Keratinocyte (primary cell): Measurements from ENCODE around the gene HIP1. TPM values are rescaled to one million over a fixed set of nuclear protein-coding genes. Genes with fewer than 3 reads are reported as not detected.

ENCODE experiments used
- DNase-seq: peaks from one replicate; pipeline ENCODE4 v3.0.0-alpha.2; 2011; ENCODE audit warnings: low read depth, missing footprints, low spot score
- FAIRE-seq: peaks from 2 replicates; lab custom pipeline; 2011; peaks lifted over from hg19 to GRCh38; lab: Jason Lieb, UNC
- H2AFZ ChIP-seq: 2 replicates; pipeline ENCODE4 v1.6.0; 2012; ENCODE audit warnings: low read length, control low read depth, inconsistent platforms; ENCODE audit not compliant: control insufficient read depth
- H3K27ac ChIP-seq: 2 replicates; pipeline ENCODE4 v1.5.1; 2011; ENCODE audit warnings: low read length; ENCODE audit not compliant: control insufficient read depth, insufficient read depth
- H3K27me3 ChIP-seq: 3 replicates; pipeline ENCODE4 v1.6.0; 2011; ENCODE audit warnings: low read length; ENCODE audit not compliant: control insufficient read depth, insufficient read depth; ENCODE audit errors: extremely low read depth
- H3K36me3 ChIP-seq, 2 experiments: 2 replicates in 1 of 2; 3 replicates in 1 of 2; pipeline ENCODE4 v1.5.1; 2011; ENCODE audit warnings: low read length in 2 of 2, mild to moderate bottlenecking in 1 of 2; ENCODE audit not compliant: control insufficient read depth in 2 of 2, insufficient read depth in 2 of 2; ENCODE audit errors: extremely low read depth in 1 of 2
- H3K4me1 ChIP-seq: 3 replicates; pipeline ENCODE4 v1.5.1; 2011; ENCODE audit warnings: low read length; ENCODE audit not compliant: control insufficient read depth, insufficient read depth; ENCODE audit errors: extremely low read depth
- H3K4me2 ChIP-seq: 3 replicates; pipeline ENCODE4 v1.6.0; 2011; ENCODE audit warnings: low read depth, low read length; ENCODE audit not compliant: control insufficient read depth, insufficient read depth; ENCODE audit errors: extremely low read depth
- H3K4me3 ChIP-seq, 3 experiments: fragments of 200-600 bp in 1 of 3; sonication (generic) in 1 of 3; 2 replicates in 2 of 3; 3 replicates in 1 of 3; pipeline ENCODE4 v1.5.1; 2011 to 2016; ENCODE audit warnings: low read length in 3 of 3, mild to moderate bottlenecking in 3 of 3, control low read depth in 2 of 3, inconsistent platforms in 1 of 3, low read depth in 1 of 3, mixed read lengths in 1 of 3, mixed run types in 1 of 3, moderate library complexity in 1 of 3; ENCODE audit not compliant: control insufficient read depth in 2 of 3, insufficient read depth in 2 of 3; ENCODE audit errors: extremely low read depth in 1 of 3
- H3K79me2 ChIP-seq: 2 replicates; pipeline ENCODE4 v1.6.0; 2012; ENCODE audit warnings: low read length; ENCODE audit not compliant: control insufficient read depth, insufficient read depth
- H3K9ac ChIP-seq: 3 replicates; pipeline ENCODE4 v1.6.0; 2011; ENCODE audit warnings: low read length; ENCODE audit not compliant: control insufficient read depth, insufficient read depth; ENCODE audit errors: extremely low read depth
- H3K9me1 ChIP-seq: 3 replicates; pipeline ENCODE4 v1.6.0; 2011; ENCODE audit warnings: low read length; ENCODE audit not compliant: control insufficient read depth, insufficient read depth; ENCODE audit errors: extremely low read depth
- H3K9me3 ChIP-seq: 2 replicates; pipeline ENCODE4 v1.5.1; 2012; ENCODE audit warnings: low read depth, low read length; ENCODE audit not compliant: control insufficient read depth
- H4K20me1 ChIP-seq: 3 replicates; pipeline ENCODE4 v1.6.0; 2011; ENCODE audit warnings: low read length; ENCODE audit not compliant: control insufficient read depth, insufficient read depth; ENCODE audit errors: extremely low read depth
- CTCF ChIP-seq, 3 experiments: IDR thresholded peaks in 1 of 3; conservative IDR thresholded peaks in 1 of 3; optimal IDR thresholded peaks in 1 of 3; 2 replicates in 2 of 3; 3 replicates in 1 of 3; pipeline versions ENCODE3 to v1.5.1; 2011; ENCODE audit warnings: low read length in 3 of 3, mild to moderate bottlenecking in 3 of 3, moderate library complexity in 2 of 3, control low read depth in 1 of 3, inconsistent platforms in 1 of 3; ENCODE audit not compliant: insufficient read depth in 2 of 3; ENCODE audit errors: extremely low read depth in 1 of 3
- EZH2 ChIP-seq: IDR thresholded peaks from one replicate; pipeline ENCODE4 v1.6.1; 2012; ENCODE audit warnings: inconsistent platforms, mild to moderate bottlenecking, low read length, moderate library complexity
- dilution Hi-C: fragments of 300-500 bp; cut with MboI; formaldehyde crosslinking; loops from one replicate; pipeline ENCODE4 v1.7.0; 2020; ENCODE audit warnings: low sequenced_read_pairs; ENCODE audit not compliant: extremely low pct_ligation_motif_present
- polyA plus RNA-seq, 5 experiments: library from polyadenylated mRNA; depleted of rRNA in 3 of 5; stranded (reverse) in 3 of 5; stranded (forward) in 1 of 5; unstranded in 1 of 5; fragments of >200 nt; gene quantifications; 1 replicate in 1 of 5; 2 replicates in 3 of 5; 3 replicates in 1 of 5; pipeline versions ENCODE4 v1.2.1 to v1.2.3, GENCODE V29; 2011 to 2012; ENCODE audit warnings: missing spikeins in 2 of 5, low read depth in 1 of 5, low replicate concordance in 1 of 5

Gene HIP1
- polyA plus RNA-seq, 1 donor (not counting 4 experiments of a cell fraction or from before 2014, with no cell fraction given) = 5.0 TPM

DNA sequence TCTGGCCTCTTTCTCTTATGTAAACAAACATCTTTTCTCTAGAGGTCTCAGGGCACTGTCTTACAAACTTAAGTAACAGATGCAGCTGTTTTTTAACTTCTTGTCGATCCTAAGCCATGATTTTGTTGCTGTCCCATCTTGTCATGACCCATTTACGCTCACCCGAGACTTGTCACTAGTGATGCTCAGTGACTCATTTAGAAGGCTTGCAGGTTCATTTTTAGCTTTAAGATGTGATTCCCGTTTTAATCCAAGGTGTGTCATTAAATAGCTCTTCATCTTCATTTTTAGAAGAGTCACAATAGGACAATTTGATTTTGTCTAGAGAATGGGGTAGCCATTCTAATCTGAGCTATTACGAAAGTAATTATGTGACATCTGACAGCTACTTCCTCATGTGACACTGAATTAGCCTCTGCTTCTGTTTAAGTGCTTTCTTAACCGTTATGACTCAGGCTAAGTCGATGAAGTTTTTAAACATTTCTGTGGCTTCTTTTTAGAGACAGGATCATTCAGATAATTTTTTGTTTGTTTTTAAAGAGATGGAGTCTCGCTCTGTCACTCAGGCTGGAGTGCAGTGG lies 203.9 kb downstream of the HIP1 start:
- no peak for DNase-seq
- no peaks in the 10 kb centered on the region for H3K36me3 ChIP-seq
- H3K9me3 ChIP-seq = no peaks in the 10 kb centered on the region
- H3K9ac ChIP-seq = no peak overlapping the region
- no peaks in the 10 kb centered on the region for H3K4me1 ChIP-seq
- dilution Hi-C loops = no loop called here
- TF ChIP-seq EZH2 = no peak
- TF ChIP-seq CTCF (optimal IDR thresholded peaks at IDR 0.05 in 1 of 3, IDR thresholded peaks at IDR 0.05 in 1 of 3, conservative IDR thresholded peaks at IDR 0.05 in 1 of 3; ENCODE audit: extremely low read depth in 1 of 3, insufficient read depth in 2 of 3, low read length in 3 of 3) = no peak
- no peaks in the 10 kb centered on the region for H3K79me2 ChIP-seq
- no peak overlapping the region for H2AFZ ChIP-seq
- no peaks in the 10 kb centered on the region for H3K27me3 ChIP-seq
- H3K4me2 ChIP-seq = no peak overlapping the region
- no peak overlapping the region for H3K4me3 ChIP-seq
- no peaks in the 10 kb centered on the region for H4K20me1 ChIP-seq
- H3K9me1 ChIP-seq = no peaks in the 10 kb centered on the region
- no peak for FAIRE-seq
- H3K27ac ChIP-seq = no peak overlapping the region

DNA sequence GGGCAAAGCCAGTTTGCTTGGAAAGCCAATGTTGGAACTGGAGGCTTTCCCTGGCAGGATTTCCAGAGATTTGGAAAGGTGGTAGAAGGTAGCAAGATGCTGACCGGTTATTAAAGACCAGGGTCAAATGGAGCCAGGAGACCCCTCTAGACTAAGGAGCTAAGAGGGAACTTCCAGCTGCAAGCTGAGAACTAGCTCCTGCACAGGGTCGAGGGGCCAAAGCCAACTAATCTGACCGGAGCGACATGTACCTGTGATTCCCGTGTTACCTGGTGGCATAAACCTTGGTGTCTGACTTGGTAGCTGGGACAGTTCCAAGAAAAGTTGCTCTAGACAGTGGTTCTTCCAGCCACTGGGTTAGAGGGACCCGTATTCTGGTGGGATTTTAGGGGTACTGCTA lies 204.8 kb downstream of the HIP1 start:
- H3K4me1 ChIP-seq = no peaks in the 10 kb centered on the region
- TF ChIP-seq EZH2 = no peak
- no peak overlapping the region for H3K4me2 ChIP-seq
- H3K79me2 ChIP-seq = no peaks in the 10 kb centered on the region
- dilution Hi-C loops = no loop called here
- no peak overlapping the region for H2AFZ ChIP-seq
- no peak for FAIRE-seq
- no peak overlapping the region for H3K27ac ChIP-seq
- H4K20me1 ChIP-seq = no peaks in the 10 kb centered on the region
- no peaks in the 10 kb centered on the region for H3K9me1 ChIP-seq
- no peaks in the 10 kb centered on the region for H3K9me3 ChIP-seq
- no peaks in the 10 kb centered on the region for H3K27me3 ChIP-seq
- no peaks in the 10 kb centered on the region for H3K36me3 ChIP-seq
- DNase-seq = no peak
- no peak overlapping the region for H3K4me3 ChIP-seq
- H3K9ac ChIP-seq = no peak overlapping the region

- Histone ChIP-seq H3K27ac (no peak overlapping the region), H3K9me3 (no peaks in the 10 kb centered on the region), H3K27me3 (no peaks in the 10 kb centered on the region), H3K79me2 (peaks cover 3% of the 10 kb centered on the region), H3K9ac (no peak overlapping the region), H3K4me1 (no peaks in the 10 kb centered on the region), H3K9me1 (no peaks in the 10 kb centered on the region), H2AFZ (no peak overlapping the region), H4K20me1 (no peaks in the 10 kb centered on the region), H3K36me3 (no peaks in the 10 kb centered on the region), H3K4me3 (no peak overlapping the region), H3K4me2 (no peak overlapping the region)
- FAIRE-seq (no peak), DNase-seq (no peak)
- no peak for TF ChIP-seq EZH2
- no peak for TF ChIP-seq CTCF (optimal IDR thresholded peaks at IDR 0.05 in 1 of 3, IDR thresholded peaks at IDR 0.05 in 1 of 3, conservative IDR thresholded peaks at IDR 0.05 in 1 of 3; ENCODE audit: extremely low read depth in 1 of 3, insufficient read depth in 2 of 3, low read length in 3 of 3)
- dilution Hi-C loops = no loop called here
Measured at GRCh38 chr7:75532639-75533038, 206.1 kb downstream of the HIP1 start.
